SKM-1 treated with dmso at 0.1 percent for 144 hours (cell line): ENCODE measurements around the gene TDRD3.

Experiments used
- DNase-seq: peaks from one replicate; lab custom pipeline; 2025; ENCODE audit not compliant: unreplicated experiment; lab: John Stamatoyannopoulos, UW

The TDRD3 gene

DNA sequence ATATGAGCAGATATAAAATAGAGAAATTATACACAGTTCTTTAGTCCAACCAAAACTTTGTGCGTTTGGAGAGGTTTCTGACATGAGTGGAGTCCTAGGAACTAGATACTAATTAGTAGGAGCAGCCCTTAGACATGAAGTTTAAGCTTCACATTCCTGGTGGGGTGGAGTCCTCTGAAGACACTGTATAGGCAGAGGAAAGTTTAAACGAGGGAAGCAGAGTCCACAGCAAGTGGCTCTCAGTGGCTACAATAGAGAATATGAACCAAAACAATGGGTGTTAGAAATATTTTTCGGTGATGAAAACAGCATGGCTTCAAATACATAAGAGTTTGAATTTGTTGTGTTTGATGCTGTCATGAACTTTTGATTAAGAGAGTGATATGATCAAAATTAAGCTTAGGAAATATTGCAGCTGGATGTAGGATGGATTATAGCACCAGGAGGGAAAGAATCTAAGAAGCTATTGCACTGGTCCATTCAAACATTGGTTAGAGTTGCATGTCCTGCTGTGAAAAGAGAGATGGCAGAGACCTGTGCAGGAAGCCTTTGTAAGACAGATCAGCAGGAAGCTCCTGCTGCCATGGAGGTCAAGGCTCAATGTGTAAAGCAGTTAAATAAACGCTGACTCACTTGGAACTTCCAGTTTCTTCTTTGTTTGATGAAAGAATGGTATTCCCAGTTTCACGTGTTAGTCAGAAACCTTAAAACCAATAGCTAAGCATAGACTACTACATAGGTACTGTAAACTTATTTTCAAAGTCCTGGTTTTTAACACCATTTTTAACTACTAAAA, 175.2 kb downstream of the TDRD3 start:
- no peak for DNase-seq

- no peak for DNase-seq
Observed at GRCh38 chr13:60572855-60573254, 175.8 kb downstream of the TDRD3 start.

GRCh38 chr13:60574735-60575134, 177.7 kb downstream of the TDRD3 start:
- no peak for DNase-seq

- DNase-seq, result no peak
Observed at GRCh38 chr13:60575142-60575541, 178.1 kb downstream of the TDRD3 start.

DNA sequence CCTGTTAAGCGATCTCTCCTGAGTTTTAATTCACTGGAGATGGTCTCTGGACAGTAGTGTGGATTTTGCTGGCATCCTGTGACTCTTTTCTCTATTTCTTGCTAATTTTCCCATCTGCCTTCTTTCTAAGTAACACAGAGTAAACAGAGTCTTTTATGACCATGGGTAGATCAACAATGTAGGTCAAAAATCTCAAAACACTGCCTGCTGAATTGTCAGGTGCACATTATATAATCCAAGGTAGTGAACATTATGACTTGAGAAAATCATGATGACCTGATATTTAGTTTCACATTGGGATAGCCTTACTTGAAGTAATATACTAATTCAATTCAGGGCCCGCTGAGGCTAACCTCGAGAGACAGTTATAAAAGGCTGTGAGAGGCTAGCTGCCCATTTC, 180.7 kb downstream of the TDRD3 start:
- DNase-seq, result no peak

DNA sequence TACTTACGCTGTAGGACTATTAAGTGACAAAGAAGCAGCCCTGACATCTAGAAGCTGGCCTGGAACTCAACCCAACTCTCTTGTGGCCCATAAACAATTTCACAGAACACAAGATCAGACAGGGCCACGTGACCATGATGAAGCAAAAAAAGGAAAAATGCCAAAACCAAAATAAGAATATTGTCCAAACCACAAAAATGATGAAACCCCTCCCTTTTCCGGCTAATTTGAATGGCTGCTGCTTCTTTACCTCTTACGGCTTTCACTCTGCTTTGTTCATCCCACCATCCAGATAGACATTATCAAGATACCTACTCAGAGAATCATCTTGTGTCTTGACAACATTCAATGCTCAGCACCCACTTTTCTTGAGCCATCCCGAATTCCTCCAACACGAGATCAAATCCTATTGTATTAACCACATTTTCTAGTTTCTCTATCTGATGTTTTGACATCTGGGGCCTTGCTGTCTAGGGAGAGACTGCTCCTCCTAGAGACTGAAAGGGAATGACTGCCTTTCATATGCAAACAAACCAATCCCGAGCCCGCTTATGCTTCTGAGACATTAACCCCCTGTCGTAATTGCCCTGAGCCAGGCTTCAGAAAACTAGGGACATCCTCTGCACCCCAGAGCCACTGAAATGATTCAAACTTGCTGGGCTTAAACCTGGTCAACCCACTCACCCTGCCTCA, 186.3 kb downstream of the TDRD3 start:
- no peak for DNase-seq

DNA sequence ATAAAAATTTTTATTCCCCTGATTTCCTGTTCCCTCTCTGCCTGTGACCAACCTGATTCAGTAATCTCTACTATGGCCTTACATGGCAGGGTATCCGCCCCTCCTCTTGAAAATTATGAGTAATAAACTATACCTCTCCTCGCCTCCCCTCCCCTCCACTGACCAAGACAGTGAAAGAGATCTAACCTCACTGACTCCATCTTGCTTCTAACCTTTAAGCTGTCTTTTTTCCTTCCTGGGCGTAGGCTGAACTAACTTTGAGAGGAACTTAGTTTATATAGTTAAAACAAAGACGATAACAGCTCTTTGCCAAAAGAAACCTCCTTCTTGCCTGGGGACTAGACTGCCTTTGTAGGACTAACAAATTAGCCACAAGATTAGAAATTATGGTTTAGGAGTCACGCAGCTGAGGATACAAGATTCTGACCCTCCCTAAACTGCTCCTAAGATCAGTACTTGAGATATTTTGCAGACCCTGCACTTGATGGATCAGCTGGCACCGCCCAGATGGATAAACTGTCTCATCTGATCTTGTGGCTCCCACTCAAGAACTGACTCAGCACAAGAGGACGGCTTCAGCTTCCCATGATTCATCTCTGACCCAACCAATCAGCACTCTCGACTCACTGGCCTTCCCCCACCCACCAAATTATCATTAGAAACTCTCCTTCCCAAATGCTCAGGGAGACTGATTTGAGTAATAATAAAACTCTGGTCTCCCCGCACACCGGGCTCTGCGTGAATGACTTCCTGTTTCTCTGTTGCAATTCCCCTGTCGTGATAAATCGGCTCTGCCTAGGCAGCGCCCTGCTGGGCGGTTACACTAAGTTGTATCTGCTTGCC, 187.1 kb downstream of the TDRD3 start:
- no peak for DNase-seq

DNA sequence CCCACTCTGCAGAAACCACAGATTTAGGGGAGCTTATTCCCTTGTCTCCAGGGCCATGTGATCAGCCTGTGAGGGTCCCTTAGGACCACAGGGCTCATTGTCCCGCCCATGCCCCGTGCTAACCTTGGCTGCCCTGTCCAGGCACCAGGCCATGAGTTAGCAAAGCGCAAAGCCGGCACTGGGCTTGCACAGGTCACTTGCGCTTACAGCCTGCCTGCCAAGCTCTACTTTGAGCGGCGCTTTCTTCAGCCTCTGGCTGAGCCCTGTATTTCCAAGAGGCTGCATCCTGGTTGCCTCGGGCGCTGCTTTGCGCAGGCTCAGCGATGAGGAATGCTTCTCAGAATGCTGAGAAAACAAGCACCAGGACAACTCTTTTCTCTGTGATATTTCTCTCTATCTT, 188.0 kb downstream of the TDRD3 start:
- DNase-seq, result no peak

- DNase-seq, result no peak
Observed at GRCh38 chr13:60590800-60591747, 194.1 kb downstream of the TDRD3 start.

- no peak for DNase-seq
Observed at GRCh38 chr13:60603049-60603448, 206.0 kb downstream of the TDRD3 start.

- DNase-seq, result no peak
Observed at GRCh38 chr13:60604058-60604457, 207.0 kb downstream of the TDRD3 start.

- DNase-seq, result no peak
Observed at GRCh38 chr13:60608954-60609353, 211.9 kb downstream of the TDRD3 start.

DNA sequence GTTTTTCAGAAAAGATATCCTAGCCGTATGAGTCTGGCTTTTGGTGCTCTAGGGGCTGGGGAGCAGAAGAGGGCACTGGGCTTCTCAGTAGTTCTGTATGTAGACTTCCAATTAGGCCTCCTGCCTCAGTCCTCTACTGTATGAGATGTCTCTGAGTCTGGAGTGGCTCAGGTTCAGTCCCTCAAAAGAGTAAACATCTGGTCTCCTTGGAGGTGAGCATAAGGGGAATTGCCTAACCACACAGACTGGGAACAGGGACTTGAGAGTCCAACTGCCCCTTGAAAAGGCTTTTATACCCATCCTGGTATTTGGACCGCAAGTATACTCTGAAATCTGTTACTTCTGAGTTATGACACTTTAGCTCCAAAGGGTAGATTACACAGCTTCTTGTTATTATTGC, 214.5 kb downstream of the TDRD3 start:
- no peak for DNase-seq

GRCh38 chr13:60612593-60612992, 215.6 kb downstream of the TDRD3 start:
- no peak for DNase-seq

DNA sequence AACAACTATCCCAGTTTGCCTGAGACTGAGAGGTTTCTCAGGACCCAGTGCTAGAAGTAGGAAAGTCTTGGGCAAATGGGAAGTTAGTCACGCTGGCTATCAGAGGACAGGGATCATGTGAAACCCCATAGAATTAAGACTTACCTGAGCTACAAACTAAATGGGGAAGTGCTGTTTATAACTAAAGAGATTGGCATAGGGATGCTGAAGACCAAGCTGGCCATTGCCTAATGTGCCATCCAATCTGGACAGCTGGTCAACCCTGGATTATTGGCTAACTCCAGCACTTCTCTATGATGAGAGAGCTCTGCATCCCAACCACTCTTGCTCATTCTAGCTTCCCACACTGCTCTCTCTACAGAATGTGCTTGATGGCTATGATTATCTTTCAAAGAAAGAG, 216.1 kb downstream of the TDRD3 start:
- DNase-seq, result no peak

DNA sequence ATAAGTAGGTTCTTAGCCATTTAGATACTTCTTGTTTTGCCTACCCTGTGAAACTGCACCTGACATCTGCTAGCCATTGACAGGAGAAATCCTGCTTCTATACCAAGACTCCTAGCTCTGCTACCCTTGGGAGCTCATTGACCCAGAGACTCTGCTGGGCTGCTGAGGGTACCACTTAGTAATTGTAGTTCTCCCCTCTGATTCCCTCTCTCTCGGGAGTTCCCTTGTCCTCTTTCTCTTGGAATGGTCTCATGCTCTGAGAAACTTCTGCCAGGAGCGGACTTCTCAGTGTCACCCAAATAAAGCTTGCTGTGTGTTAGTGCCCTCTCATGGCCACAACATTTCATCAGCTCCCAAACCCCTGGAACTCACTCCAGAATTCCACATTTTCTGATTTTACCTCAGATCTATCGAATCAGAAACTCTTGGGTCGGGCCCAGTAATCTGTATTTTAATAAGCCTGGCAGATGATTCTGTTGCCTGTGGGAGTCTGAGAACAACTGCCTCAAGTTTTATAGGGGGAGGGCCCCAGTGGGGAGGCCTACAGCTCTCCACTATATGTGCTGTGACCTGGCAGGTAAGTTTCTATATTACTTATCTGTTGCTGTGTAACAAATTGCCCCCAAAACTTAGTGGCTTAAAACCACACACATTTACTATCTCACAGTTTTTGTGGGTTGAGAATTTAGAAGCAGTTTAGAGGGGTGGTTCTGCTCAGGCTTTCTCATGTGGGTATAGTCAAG, 221.1 kb downstream of the TDRD3 start:
- DNase-seq, result no peak

DNA sequence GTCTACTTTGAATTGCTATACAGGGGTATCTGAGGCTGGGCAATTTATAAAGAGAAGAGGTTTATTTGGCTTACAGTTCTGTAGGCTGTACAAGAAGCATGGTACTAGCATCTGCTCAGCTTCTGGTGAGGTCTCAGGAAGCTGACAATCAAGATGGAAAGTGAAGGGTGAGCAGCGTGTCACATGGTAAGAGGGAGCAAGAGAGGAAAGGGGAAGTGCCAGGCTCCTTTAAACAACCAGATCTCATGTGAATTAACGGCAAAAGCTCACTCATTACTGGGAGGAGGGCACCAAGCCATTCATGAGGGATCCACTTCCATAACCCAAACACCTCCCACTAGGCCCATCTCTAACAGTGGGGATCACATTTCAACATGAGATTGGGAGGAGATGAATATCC, 222.4 kb downstream of the TDRD3 start:
- DNase-seq, result no peak

- DNase-seq, result no peak
Observed at GRCh38 chr13:60620611-60621395, 223.8 kb downstream of the TDRD3 start.

DNA sequence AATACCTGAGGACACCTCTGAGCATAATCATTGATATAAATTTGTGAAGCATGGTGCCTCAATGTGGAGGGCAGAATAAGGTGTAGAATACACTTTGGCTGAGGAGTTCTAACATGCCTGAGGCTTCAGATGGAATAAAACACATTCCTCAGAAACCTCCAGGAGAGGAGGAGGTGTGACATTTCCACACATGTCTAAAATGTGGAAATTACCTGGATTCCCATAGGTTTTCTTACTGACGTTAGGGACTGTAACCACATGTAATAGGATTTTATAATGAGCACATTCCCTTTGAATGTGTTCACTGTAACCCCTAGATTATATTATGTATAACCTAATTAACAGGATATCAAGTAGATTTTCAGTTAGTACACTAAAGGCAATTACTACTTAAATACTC, 226.1 kb downstream of the TDRD3 start:
- DNase-seq, result no peak
